ENCODE measurements around the gene SLC34A3. TPM values are rescaled to one million over a fixed set of nuclear protein-coding genes. Genes with fewer than 3 reads are reported as not detected.
"Not testable (repeated sequence)": the region's sequence is repeated elsewhere in the genome, so short reads cannot be mapped to it uniquely, and the experiment has no call there.

Gene SLC34A3
- total RNA-seq, 4 donors from 2014 or later = not detected

DNA sequence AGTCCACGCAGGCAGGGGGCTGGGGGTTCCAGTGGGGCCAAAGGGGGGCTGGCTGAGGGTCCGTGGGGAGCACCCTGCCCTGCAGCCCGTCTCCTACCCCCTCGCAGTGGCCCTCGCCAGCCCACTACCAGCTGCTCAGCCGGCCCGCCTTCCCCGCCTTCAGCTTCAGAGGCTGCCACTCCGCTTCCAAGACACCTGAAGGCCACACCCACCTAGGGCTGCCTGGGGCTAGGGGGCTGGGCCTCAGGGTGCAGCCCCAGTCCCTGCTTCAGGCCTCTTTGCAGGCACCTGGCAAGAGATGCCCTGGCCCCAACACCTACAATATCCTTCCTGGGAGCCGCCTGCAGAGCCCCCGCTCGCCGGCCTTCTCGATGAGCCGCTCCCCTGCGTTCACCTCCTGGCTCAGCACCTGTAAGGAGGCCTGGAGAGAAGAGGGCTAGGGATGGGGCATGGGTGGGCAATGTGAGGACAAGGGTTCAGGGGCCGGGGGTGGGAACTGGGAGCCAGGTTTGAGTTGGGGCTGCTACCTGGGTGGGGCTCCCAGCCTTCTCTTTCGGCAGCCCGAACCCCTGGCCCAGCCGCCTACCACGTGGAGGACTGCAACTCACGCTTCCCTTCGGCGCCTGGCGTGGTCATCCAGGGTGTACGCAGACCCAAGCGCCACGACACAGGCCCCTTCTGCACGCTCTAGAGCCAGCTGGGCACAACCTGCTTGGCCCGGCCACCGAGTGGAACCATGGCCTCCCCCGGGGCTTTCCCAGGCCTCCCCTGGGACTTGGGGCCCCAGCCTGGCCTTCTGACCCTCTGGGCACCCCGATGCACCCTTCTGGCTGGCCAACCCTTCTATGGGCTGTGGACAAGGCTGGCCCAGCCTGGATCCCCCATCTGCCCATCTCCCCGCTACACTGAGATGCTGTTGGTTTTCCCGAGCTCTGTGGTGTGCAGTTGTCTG is 22.1 kb downstream of the SLC34A3 start:
- TF ChIP-seq, protein P1, sequence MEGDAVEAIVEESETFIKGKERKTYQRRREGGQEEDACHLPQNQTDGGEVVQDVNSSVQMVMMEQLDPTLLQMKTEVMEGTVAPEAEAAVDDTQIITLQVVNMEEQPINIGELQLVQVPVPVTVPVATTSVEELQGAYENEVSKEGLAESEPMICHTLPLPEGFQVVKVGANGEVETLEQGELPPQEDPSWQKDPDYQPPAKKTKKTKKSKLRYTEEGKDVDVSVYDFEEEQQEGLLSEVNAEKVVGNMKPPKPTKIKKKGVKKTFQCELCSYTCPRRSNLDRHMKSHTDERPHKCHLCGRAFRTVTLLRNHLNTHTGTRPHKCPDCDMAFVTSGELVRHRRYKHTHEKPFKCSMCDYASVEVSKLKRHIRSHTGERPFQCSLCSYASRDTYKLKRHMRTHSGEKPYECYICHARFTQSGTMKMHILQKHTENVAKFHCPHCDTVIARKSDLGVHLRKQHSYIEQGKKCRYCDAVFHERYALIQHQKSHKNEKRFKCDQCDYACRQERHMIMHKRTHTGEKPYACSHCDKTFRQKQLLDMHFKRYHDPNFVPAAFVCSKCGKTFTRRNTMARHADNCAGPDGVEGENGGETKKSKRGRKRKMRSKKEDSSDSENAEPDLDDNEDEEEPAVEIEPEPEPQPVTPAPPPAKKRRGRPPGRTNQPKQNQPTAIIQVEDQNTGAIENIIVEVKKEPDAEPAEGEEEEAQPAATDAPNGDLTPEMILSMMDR (IDR thresholded peaks at IDR 0.05) = no peak
- no peak for ATAC-seq (ENCODE audit: low FRiP score)
- no peak for DNase-seq (ENCODE audit: low spot score)

DNA sequence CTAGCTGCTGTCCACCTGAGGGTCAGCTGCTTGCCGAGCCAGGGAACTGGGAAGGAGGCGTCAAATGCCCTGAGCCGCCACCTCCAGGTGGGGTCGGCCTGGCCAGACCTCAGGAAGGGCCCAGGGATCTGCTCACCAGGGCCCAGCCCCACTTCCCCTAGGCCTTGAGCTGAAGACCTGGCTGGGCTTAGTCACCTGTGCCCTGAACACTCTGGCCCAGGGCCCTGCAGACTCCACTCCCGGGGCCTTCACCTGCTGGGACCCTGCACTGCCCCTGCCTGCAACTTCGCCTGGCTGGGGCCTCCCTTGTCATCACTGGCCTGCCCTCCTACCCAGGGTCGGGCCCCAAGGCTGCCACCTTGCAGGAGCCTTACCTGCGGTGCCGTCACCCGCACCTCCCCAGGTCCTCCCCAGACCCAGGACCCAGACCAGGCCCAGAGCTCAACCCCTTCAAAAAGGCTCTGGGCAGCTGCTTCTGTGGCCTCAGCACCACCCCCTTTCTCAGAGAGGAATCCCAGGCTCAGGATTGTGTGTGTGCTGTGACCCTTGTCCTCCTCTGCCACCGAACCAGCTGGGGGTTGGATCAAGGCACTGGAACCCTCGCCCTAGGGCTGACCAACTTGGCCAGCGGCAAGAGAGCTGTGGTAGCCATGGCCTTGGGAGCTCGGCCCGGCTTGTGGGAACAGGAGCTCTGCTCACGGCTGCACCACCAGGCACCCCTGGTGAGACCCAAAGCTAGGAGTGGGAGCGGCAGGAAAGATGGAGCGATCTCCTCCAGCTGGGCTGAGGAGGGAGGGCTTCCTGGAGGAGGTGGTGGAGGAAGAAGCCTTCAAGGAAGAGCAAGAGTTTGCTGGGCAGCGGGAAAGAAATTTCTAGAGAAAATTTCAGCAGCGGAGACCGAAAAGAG is 23.3 kb downstream of the SLC34A3 start:
- TF ChIP-seq, protein P1 (IDR thresholded peaks at IDR 0.05) = no peak
- DNase-seq (ENCODE audit: low spot score) = no peak
- ATAC-seq (ENCODE audit: low FRiP score) = no peak

DNA sequence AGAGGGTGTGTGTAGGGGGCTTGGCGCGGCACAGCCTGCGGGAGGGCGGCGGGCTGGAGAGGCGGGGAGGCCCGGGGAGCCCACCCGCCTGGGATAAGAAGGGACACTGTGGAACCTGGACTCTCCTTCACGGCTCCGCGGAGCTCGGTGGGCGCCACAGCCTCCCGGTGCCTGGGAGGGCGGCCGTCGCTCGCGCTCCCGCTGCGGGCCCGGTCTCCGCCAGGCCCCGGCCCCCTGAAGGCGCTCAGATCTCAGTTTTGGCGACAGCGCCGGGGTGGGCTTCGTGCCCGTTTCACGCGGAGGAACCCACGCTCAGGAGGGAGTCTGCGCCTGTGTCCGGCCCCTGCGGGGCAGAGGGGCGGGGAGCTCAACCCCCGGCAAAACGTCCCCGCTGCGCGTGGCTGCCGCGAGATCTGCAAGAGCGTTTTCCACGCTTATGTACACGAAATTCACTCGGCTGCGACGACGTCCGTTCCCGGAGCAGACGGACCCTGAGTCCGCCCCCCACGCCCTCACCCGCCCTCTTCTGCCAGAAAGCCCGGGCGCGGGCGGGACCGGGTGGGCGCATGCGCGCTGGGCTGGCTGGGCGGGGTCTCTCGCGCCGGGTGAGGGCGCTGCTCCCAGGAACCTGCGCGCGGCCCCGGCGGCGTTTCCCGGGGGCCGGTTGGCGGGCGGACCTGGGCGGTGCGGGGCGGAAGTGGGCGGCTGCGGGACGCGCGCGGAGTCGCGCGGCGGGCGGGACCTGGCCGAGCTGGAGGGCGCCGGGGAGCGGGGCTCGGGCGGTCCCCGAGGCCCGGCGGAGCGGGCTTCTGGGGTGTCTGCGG is 24.1 kb downstream of the SLC34A3 start, which contains the start of gene NELFB:
TSS of gene NELFB (plus strand) at position 704 of the 824 bp plus-strand sequence.
- ATAC-seq (ENCODE audit: low FRiP score) = peak; percentile 93
- TF ChIP-seq, protein P1 (IDR thresholded peaks at IDR 0.05) = no peak
- DNase-seq (ENCODE audit: low spot score) = peak; percentile 72

DNA sequence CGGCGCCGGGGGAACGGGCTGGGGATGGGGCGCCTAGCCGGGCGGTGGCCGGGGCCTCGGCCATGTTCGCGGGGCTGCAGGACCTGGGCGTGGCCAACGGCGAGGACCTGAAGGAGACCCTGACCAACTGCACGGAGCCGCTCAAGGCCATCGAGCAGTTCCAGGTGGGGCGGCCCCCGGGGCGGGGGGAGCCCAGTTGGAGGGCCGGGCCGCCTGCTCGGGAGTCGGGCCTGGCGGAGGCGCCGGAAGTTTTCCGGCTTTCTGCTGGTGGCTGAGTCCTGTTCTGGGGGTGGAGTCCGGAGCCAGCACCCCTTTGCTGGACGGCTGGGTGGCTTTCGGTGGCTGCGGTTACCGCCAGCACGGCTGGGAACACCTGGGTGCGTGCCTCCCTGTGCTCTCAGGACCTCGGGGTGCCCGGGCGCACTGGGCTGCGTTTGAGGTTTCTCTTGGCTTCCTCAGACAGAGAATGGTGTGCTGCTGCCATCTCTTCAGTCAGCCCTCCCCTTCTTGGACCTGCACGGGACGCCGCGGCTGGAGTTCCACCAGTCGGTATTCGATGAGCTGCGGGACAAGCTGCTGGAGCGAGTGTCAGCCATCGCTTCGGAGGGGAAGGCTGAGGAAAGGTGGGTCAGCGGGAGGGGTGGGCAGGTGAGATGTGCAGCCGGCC is 24.9 kb downstream of the SLC34A3 start:
- ATAC-seq (ENCODE audit: low FRiP score) (peak; percentile 49), DNase-seq (ENCODE audit: low spot score) (no peak)
- TF ChIP-seq, protein P1 (IDR thresholded peaks at IDR 0.05) = no peak

DNA sequence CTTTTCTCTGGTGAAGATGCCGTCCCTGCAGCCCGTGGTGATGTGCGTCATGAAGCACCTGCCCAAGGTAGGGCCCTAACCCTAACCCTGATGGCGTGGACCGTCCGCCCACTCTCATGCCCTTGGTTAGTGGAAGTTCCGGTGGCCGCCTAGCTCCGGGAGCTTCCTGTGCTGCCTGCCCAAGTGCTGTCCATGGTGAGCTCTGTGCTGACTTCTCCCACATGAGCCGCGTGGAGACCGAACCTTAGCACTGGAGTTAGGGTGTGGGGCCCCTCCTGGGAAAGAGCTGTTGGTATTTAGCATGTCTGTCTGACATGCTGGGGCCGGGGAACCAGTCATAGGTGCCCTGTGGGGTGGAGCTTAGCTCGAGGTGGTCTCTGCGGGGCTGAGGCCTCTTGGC is 25.7 kb downstream of the SLC34A3 start:
- DNase-seq (ENCODE audit: low spot score) (no peak), ATAC-seq (ENCODE audit: low FRiP score) (no peak)
- TF ChIP-seq, protein P1 (IDR thresholded peaks at IDR 0.05) = no peak

DNA sequence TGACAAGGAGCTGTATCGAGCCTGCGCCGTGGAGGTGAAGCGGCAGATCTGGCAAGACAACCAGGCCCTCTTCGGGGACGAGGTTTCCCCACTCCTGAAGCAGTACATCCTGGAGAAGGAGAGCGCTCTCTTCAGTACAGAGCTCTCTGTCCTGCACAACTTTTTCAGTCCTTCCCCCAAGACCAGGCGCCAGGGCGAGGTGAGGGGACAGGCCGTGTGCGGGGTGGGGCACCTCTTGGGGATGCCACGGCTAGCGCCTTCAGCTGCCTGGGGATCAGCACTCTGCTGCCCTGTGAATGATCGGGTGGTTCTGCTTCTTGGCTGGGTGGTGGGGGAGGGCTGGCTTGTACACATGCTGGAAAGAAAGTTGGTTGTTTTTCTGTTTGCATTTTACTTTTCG is 26.2 kb downstream of the SLC34A3 start:
- TF ChIP-seq, protein P1 (IDR thresholded peaks at IDR 0.05) = no peak
- no peak for DNase-seq (ENCODE audit: low spot score)
- no peak for ATAC-seq (ENCODE audit: low FRiP score)

DNA sequence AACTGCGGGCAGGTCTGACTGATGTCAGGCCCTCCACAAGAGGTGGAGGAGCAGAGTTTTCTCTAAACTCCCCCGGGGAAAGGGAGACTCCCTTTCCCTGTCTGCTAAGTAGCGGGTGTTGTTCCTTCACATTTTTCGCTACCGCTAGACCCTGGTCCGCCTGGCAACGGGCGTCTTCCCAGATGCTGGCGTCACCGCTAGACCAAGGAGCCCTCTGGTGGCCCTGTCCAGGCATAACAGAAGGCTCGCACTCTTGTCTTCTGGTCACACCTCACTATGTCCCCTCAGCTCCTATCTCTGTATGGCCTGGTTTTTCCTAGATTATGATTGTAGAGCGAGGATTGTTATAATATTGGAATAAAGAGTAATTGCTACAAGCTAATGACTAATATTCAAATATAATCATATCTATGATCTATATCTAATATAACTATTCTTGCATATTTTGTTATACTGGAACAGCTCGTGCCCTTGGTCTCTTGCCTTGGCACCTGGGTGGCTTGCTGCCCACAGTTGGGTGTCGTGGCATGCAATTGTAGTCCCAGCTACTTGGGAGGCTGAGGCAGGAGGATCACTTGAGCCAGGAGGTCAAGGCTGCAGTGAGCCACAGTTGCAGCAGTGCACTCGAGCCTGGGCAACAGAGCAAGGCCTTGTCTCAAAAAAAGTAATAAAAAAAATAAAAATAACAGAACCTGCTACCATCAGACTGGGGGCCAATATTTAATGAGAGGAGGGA is 31.6 kb downstream of the SLC34A3 start:
- not testable (repeated sequence) for DNase-seq (ENCODE audit: low spot score); ATAC-seq (ENCODE audit: low FRiP score)

Measured in omental fat pad (tissue), 4 donors.